ENCODE data around the gene ARHGAP22.

The ARHGAP22 gene

DNA sequence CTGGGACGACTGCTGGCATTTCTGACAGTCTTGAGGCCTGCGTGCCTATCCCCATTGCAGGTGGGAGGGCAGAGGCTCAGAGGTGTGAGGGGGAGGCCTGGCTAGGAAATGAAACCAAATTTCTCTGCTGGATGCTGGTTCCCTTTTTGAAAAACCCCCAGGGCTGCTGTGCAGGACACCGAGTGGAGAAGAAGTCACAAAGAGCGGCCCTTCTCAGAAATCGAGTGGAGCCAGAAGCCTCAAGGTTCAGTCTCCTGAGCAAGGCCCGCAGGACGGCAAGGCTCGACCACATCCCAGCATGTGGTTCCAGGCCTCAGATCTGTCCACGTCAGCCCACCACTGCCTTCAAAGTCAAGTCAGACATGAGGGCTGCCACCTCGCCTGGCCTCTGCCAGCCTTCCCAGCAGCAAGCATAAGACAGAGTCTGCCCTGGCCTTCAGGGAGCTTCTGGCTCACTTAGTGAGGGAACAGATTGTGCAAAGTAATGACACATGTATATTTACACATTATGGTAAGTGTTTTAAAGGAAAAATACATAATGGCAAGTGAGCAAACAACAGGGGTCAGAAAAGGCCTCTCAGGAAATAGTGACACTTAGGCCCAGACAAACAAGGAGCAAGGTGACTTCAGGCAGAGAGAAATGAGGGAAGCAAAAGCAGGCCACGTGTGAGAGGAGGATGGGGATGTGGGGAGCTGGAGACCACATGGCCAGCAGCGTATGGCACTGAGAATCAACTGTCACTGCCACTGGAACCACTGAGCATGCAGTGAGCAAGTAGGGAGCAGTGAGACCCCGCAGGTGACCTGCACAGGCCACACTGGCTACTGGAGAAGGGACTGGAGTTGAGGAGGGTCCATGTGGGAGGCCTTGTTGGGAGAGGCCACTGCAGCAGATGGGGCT is 86.7 kb downstream of the ARHGAP22 start:
- H3K4me3 ChIP-seq (ENCODE audit: low read depth, low read length): no peak overlapping the region

DNA sequence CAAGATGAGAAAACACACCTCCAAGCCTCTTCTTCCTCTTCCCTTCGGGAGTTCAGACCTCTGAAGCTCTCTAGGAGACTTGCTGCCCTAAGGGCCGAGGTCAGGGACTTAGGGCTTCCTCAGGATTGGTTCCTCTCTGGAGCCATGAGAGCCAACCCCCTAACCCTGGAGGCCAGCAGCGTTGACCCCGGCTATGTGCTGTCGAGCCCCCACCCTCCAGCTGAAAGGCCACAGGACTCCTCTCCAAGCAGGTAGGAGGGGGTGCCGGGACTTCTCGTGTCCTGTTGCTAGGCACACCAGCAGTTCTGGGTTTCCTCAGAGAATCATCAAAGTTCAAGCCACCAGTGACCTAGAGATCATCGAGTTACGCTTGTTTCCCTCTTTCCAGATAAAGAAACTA is 87.4 kb downstream of the ARHGAP22 start:
- no peak overlapping the region for H3K4me3 ChIP-seq (ENCODE audit: low read depth, low read length)

DNA sequence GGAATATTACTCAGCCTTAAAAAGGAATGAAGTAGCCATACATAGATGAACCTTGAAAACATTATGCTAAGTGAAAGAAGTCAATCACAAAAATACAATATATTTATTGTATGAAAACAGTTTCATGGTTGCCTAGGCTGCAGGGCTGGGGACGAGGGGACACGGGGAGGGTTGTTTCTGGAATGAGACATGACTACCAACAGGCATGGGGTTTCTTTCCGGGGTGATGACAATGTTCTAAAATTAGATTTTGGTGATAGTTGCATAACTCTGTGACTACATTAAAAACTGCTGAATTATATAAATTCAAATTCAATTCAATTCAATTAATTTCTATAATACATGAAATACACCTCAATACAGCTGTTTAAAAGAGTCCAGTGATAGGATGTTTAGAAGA is 88.0 kb downstream of the ARHGAP22 start:
- H3K4me3 ChIP-seq (ENCODE audit: low read depth, low read length): no peak overlapping the region

DNA sequence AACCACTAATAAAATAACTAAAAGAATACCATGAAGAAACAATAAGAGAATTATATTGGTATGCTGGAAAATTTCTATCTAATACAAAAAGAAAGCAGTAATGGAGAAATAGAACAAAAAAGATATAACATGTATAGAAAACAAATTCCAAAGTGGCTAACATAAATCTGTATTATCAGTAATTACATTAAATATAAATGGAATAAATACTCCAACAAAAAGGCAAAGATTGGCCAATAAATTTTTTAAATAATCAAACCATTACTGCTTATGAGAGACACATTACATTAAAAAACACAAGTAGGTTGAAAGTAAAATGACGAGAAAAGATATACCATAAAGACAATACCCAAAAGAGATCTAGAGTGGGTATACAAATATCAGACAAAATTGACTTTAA is 90.0 kb downstream of the ARHGAP22 start:
- H3K4me3 ChIP-seq (ENCODE audit: low read depth, low read length): no peak overlapping the region

DNA sequence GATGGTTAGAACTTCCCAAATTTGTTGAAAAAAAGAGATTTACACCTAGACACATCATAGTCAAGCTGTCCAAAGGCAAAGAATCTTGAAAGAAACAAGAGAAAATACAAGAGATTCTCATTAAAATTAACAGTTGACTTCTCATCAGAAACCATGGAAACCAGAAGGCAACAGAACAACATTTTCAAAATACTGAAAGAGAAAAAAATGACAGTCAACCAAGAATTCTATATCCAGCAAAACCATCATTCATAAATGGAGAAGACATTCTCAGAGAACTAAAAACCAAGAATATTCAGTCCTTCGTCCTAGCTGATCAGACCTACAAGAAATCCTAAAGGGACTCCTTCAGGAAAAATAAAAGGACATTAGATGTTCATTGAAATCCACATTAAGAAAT is 90.6 kb downstream of the ARHGAP22 start:
- no peak overlapping the region for H3K4me3 ChIP-seq (ENCODE audit: low read depth, low read length)

DNA sequence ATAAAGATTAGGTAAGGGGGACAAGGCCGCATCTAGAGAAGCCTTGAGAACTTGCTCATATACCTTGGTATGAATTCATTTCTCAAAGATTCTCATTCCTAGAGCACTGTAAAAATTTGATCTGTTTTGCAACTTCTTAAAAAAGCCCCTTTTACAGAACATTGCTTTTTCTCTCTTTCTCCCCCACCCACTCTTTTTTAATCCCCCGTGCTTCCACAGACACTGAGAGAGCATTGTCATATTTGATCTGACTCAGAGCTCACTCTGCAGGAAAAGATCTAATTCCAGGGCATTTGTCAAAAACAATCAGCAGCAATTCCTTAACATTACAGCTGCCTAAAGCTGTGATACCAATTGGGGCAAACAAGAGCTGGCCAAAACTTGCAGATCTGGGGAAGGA is 92.0 kb downstream of the ARHGAP22 start:
- H3K4me3 ChIP-seq (ENCODE audit: low read depth, low read length): no peak overlapping the region

DNA sequence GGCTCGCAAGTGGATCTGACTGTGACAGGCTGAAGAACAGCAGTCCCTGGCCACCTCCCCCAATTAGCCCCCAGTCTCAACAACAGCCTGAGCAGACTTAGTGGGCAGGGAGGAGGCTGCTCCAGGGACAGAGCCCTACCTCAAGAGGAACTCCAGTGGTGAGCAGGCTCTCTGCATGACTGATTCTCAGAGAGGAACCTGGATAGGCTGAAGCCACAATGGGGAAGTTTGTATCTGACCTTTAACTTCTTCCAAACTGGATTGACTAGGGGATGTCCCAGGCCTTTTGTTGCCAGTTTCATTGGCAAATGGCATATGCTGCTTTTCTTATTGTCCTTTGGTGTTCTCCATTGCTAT is 93.0 kb downstream of the ARHGAP22 start:
- H3K4me3 ChIP-seq (ENCODE audit: low read depth, low read length): no peak overlapping the region

DNA sequence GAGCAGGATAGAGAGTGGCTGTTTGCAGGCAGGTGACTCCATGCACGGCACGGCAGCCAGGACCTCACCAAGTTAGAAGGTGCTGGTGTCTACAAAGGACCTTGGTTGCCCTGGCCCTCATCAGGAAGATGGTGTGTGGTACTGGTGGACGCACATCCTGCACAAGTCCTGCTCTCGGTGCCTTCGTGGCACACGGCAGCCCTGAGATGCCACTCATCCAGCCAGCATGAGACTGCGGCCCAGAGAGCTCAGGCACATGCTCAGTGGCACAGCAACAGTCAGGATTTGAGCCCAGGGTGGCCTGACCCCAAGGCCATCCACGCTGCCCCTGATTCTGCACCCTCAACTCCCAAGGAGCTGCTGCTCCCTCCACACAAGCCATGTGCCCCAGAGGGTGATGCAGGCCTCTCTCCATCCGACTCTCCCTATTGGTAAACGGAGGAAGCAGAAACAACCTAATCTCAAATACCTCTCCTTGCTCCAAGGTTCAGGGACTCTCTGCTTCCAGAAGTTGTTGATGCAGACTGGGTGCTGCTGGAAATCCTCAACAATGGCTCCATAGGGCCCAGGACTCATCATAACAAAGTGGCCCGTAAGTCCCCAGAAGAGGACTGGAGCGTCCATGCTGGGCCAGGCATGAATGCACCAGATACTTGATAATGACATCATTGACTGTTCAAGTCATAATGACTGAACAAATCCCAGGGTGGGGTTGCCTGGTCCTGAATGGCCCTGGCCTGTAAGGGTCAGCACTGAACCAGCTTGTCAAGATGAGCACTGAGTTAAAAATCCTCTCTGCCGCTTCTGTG is 93.6 kb downstream of the ARHGAP22 start:
- no peak overlapping the region for H3K4me3 ChIP-seq (ENCODE audit: low read depth, low read length)

DNA sequence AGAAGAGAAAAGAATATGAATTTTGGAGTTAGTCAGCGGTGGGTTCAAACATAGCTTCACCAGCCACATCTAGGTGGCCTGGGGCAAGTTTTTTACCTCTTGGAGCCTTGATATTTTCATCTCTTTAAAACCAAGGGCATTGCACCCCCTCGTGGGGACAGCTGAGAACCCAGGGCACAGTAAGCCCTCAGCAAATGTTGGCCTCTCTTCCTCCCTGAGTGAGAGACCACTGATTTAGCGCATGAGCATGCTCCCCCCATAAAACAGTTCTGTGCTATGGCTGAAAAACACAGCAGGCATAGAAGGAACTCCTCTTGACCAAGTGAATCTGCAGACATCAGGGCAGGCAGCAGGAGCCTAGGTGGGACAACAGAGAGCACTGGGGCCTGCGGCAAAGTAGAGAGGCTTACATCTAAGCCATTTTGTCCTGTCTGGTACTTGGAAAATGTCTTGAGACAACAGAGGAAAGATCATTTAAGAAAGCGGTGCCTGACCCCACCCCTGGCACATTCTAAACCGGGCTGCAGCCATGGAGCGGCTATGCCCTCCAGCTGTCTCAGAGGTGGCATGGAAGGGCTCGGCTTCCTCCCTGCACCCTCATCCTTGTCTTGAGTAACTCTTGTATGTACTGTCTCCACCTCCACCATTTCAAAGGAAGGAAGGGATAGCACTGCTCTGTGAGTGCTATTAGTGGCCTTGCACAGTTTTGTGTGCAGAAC is 94.7 kb downstream of the ARHGAP22 start:
- H3K4me3 ChIP-seq (ENCODE audit: low read depth, low read length): no peak overlapping the region

DNA sequence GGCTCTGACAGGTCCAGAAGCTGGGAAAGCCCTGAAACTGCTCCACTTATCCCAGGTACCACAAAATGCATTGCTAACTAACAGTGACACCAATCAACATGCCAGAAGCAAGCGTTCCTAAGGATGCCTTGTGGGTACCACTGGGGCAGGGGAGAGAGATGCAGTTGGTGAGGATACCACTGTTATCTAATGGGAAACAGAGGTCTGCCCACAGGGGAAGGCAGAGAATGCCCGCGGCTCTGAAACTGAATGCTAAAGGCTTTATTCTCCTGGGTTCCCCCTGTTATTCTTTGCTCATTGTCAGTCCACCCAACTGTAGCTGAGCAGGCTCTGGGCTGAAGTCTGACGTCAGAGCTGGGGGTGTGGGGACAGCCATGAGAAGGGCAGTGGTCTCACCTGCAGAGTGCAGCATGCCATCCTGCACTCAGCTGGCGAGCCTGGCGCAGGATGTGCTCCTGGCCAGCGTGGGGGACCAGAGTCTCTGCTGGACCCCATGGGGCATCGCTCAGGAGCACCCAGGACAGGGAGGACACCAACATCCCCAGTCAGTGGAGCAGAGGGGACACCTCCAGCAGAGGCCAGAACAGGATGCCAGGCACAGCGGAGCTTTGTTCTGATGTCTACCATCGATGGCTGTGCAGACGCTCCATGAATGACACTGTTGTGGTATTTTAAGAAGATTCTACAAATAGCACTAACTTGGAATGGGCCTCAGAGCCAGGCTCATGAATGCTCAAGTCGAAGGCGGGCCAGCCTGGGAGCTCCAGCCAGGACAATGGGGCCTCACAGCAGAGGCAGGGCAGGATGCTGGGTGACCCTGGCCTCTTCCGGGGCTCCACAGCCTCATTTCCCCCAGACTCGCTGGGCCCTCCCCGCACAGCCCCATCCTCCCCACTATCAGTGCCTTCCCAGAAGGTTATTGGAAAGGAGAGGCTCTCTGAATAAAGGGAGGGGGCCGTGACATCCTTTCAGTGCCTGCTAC is 95.8 kb downstream of the ARHGAP22 start:
- H3K4me3 ChIP-seq (ENCODE audit: low read depth, low read length): no peak overlapping the region

DNA sequence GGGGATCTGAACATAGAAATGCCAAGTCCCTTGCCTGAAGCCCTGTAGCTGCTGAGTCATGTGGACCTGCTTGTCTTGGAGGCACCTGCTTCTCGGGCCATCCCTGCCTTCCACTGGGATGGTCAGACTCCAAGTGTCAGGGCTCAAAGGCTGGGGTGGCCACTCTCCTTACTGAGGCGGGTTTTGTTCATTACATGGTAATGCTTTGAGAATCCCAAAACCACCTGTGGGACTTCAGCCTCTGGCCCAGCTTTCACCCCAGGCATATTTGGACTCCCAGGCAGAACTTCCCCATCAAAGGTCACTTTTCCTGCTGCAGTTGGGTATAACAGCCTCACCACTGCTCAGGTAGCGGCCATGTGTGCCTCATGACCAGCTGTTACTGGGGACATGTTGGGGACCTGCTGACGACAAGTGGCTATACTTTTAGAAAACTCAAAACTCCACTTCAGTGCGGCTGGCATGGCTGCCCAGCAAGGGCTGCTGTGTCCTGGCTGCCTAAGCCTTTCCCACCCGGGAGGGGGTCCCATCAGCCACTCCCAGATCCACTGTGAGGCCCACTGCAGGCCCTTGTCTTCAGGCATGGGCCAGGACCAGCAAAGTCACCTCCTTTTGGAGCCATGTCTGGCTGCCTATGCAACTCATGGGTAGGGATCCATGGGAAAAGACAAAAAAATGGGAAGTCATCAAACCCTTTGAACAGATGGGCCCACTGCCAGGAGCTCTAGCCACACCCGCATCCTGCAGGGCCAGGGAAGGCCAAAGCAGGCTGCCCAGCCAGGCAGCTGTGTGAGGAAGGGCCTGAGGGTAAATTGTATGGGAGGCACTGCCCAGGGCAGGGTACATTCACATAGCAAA is 96.7 kb downstream of the ARHGAP22 start:
- H3K4me3 ChIP-seq (ENCODE audit: low read depth, low read length): no peak overlapping the region

DNA sequence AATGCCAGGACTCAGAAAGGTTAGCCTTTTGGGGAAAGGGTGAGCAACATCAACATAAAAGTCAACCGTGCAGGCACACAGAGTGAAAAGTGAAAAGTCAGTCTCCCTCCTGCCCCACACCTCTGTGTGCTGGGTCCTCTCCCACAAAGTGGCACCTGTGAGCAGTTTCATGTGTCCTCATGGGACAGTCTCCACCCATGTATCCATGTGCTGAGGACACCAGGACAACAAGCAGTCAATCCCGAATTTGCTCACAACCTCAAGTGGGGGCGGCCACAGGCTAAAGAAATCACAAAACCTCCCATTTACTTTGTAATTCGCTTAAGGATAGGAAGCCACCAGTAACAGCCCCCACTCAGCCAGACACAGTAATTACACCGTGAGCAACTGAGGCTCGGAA is 97.4 kb downstream of the ARHGAP22 start:
- no peak overlapping the region for H3K4me3 ChIP-seq (ENCODE audit: low read depth, low read length)

DNA sequence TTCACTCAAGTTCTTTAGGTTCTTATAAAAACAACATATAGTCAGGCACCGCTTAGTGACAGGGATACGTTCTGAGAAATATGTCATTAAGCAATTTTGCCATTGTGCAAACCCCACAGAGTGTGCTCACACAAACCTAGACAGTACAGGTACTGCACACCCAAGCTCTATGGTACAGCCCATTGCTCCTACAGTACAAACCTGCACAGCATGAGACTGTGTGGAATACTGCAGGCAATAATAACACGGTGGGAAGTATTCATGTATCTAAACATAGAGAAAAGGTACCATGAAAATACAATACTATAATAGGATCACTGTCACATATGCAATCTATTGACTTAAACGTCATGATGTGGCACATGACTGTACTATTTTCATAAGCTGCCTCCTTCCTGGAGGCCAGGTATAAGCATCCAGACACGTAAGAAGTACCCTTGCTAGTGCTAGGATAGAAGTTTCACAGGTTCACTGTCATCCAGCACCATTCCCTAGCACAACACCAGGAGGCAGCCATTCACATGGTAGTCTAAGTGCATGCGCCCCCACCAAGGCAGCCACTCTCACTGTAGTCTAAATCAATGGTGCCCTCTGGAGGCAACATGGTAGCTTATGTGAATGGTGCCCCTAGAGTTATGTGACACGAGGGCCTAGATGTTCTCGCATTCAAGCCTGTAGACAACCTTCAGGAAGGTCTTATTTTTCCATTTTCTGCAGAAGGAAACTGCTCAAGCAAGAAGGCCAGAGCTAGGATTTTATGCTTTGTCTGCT is 98.5 kb downstream of the ARHGAP22 start:
- no peak overlapping the region for H3K4me3 ChIP-seq (ENCODE audit: low read depth, low read length)

DNA sequence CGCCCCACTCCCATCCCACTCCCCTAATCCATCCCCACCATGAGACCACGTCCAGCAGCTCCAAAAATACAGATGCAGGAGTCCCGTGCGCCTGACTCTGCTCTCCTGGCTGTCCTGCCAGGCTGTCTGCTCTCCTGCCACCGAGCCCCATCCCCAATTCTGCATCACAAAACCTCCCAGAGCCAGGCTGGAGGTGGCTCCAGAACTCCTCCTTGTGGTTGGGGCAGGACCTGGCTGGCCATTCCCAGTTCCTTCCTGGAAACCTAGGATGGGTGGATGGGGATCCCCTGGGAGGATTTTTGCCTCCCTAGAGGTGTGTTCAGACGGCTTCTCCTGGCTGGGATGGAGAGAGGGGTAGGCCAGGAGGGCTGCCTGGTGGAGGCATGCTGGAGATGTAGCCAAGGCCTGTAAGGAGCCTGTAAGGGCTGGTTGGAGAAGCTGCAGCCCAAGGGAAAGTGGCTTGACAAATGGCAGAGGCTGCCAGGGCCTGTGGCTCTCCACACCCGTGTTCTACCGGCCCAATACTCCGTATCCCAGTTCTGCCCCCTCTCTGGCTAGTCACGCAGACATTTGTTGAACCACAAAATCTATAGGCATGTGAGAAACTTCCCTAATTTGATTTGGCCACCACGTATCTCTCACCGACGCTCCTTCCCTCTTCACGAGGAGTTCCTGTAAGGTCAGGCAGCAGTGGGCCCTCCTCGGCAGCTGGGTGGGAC is 99.3 kb downstream of the ARHGAP22 start:
- no peak overlapping the region for H3K4me3 ChIP-seq (ENCODE audit: low read depth, low read length)

DNA sequence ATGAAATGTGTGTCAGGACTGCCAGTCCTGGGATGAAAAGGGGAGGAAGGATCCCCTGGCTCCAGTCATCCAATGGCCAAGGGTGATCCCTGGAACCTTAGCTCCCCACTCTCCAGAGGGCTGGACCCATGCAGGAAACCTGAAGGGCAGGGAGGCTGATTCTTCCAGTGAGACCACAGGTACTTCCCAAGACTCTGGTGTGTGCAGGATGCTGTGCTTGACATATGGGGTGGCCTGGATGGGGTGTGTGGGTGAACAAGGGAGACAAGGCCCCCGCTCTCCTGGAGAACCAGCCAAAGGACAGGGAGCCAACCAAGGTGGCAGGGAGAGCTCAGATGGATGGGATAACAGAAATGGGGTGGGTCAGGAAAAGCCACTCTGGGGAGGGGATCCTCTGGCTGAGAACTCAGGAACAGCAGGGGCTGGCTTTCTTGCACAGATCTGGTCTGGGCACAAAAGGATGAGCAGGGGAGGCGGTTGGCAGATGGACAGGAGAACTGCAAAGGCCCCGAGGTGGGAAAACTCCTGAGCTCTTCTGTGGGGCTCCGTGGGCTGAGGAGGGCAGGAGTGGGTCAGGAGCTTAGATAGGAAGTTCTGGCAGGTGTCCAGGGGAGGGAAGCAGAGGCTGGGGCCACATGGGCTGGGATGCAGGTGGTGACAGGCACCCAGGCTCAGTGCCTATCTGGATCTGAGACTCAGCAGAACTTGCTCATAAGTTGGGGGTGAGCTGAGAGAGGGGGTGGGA is 100.6 kb downstream of the ARHGAP22 start:
- no peak overlapping the region for H3K4me3 ChIP-seq (ENCODE audit: low read depth, low read length)

DNA sequence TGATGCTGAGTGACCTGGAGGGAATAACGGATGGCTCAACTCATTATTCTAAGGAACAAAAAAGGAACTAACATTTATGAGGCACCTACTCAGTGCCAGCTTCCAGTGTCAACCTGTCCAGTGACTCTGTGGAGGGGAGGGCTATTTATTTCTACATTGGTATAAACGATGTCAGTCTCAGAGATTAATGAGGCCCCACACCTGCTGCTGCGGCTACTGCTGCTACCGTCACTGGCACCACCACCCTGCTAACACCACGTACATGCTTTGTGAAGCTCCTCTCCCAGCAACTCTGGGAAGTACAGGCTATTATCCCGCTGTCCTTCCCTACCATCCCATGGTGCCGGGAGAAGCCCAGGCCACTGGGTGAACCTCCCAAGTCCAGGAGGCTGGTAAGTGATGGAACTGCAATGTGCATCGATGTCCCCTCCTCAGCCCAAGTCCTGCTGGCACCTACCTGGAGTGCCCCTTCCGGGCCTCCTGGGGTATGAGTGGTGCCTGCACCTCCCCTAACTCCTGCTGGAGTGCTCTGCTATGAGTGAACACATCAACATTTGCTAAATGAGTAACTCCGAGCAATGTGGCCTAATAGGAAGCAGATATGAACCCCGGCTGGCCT is 101.5 kb downstream of the ARHGAP22 start:
- H3K4me3 ChIP-seq (ENCODE audit: low read depth, low read length): no peak overlapping the region

DNA sequence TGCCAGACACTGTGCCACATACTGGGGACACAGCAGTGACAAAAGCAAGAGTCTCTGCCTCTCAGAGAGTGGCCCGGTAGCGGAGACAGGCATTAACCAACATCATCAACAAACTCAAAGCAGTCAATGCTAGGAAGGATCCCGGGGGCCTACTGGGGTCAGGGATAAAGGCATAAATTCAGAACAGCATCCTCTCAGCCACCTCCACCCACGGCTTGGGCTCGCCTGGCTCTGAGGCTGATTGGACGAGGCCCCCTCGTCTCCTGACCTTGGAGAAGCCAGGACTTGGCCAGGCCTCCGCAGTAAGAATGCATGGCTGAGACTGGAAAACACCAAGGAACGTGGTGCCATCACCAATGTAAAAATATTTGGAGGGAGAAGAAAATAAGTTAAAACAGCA is 102.1 kb downstream of the ARHGAP22 start:
- H3K4me3 ChIP-seq (ENCODE audit: low read depth, low read length): no peak overlapping the region
